CD4-positive, alpha-beta T cell (primary cell): ENCODE results near the gene ZNF562. TPM values are rescaled to one million over a fixed set of nuclear protein-coding genes. Genes with fewer than 3 reads are reported as not detected.

Experiments used
- ATAC-seq: fragments of 200-7000 bp; cut with Tn5 transposase; one replicate; pipeline ENCODE4 v1.10.0; 2022; ENCODE audit warnings: mild to moderate bottlenecking; ENCODE audit not compliant: poor library complexity
- CTCF ChIA-PET: fragments of 350-600 bp; sonication (Branson Sonifier 250); formaldehyde crosslinking; loops from one replicate; lab custom pipeline; 2021; ENCODE audit warnings: antibody characterized with exemption, inconsistent platforms; lab: Charles Lee
- POLR2A ChIA-PET: fragments of 350-600 bp; sonication (Branson Sonifier 250); formaldehyde crosslinking; loops from one replicate; lab custom pipeline; 2021; ENCODE audit warnings: antibody characterized with exemption, inconsistent platforms; lab: Charles Lee
- DNase-seq, 14 experiments: peaks; one replicate each; pipeline ENCODE4 v3.0.0-alpha.2; 2013 to 2020; ENCODE audit warnings: mixed read lengths in 2 of 14
- H3K27ac ChIP-seq, 2 donors: one replicate each; pipeline versions ENCODE4 v1.5.1 to v1.7.0; 2013; ENCODE audit warnings: low read length in 2 of 2, low read depth in 1 of 2, mild to moderate bottlenecking in 1 of 2
- H3K27me3 ChIP-seq, 2 experiments: 1 replicate in 1 of 2; 2 replicates in 1 of 2; pipeline versions ENCODE4 v1.6.1 to v1.7.0; 2013; ENCODE audit warnings: low read length in 2 of 2, control low read depth in 1 of 2, mild to moderate bottlenecking in 1 of 2, moderate library complexity in 1 of 2; ENCODE audit not compliant: insufficient read depth in 2 of 2, control insufficient read depth in 1 of 2
- H3K36me3 ChIP-seq: one replicate; pipeline ENCODE4 v1.6.1; 2013; ENCODE audit warnings: low read length, control low read depth; ENCODE audit not compliant: insufficient read depth
- H3K4me1 ChIP-seq: one replicate; pipeline ENCODE4 v1.6.1; 2013; ENCODE audit warnings: low read length, control low read depth; ENCODE audit not compliant: insufficient read depth
- H3K4me3 ChIP-seq: one replicate; pipeline ENCODE4 v1.5.1; 2013; ENCODE audit warnings: mild to moderate bottlenecking, low read length, moderate library complexity
- H3K9me3 ChIP-seq, 2 experiments: 1 replicate in 1 of 2; 2 replicates in 1 of 2; pipeline versions ENCODE4 v1.6.1 to v1.7.0; 2013; ENCODE audit warnings: low read length in 2 of 2, mild to moderate bottlenecking in 2 of 2, control low read depth in 1 of 2, moderate library complexity in 1 of 2; ENCODE audit not compliant: control insufficient read depth in 1 of 2, insufficient read depth in 1 of 2
- H3K27ac Mint-ChIP-seq: one replicate; pipeline ENCODE4 v1.8.0; 2020; ENCODE audit warnings: mixed read lengths
- H3K27me3 Mint-ChIP-seq: one replicate; pipeline ENCODE4 v1.8.0; 2021; ENCODE audit warnings: mixed read lengths
- H3K36me3 Mint-ChIP-seq: one replicate; pipeline ENCODE4 v1.8.0; 2021; ENCODE audit warnings: low read depth, mixed read lengths
- H3K4me1 Mint-ChIP-seq: one replicate; pipeline ENCODE4 v1.8.0; 2021; ENCODE audit warnings: low read depth, mixed read lengths
- H3K4me3 Mint-ChIP-seq: one replicate; pipeline ENCODE4 v1.8.0; 2020; ENCODE audit warnings: mild to moderate bottlenecking, mixed read lengths
- H3K9me3 Mint-ChIP-seq: one replicate; pipeline ENCODE4 v1.8.0; 2020; ENCODE audit warnings: mixed read lengths
- intact Hi-C, 2 experiments: fragments of 100-400 bp; cut with DNase I in 1 of 2; cut with micrococcal nuclease in 1 of 2; formaldehyde crosslinking; loops; one replicate each; pipeline versions ENCODE4 v1.15.1 to v1.9.0; 2023 to 2025; cut with DNase I, micrococcal nuclease
- total RNA-seq, 174 experiments: library from RNA in 2 of 174; stranded (reverse) in 2 of 174; gene quantifications; one replicate each; pipeline ENCODE4 v1.2.3 and lab custom pipeline; 2021 to 2026
- TF ChIP-seq, protein P1 (sequence below): fragments of 200-600 bp; IDR thresholded peaks from one replicate; pipeline ENCODE4 v1.8.0; 2022; ENCODE audit warnings: antibody characterized with exemption, mild to moderate bottlenecking

The ZNF562 gene
- total RNA-seq, 2 experiments from 2014 or later, result 12.8 to 13.3 TPM

DNA sequence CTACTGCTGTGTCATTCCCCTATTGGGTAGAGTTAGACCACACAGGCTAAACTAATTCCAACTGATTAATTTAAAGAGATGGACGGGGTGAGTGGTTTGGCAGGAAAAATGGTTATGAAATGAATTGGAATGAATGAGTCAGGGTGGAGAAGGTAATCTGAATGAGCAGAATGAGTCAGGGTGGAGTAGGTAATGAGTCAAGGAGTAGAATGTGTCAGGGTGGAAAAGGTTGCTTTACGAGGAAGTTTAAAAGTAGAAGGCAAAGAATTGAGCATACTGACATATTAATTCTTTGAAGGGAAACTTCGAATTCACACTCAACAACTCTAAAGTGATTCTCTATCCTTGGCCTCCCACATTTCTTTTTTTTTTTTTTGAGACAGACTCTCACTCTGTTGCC lies 77.9 kb downstream of the ZNF562 start:
- Histone ChIP-seq H3K36me3 (no peaks in the 10 kb centered on the region), H3K4me1 (no peaks in the 10 kb centered on the region), H3K27ac (no peak overlapping the region), H3K27me3 (no peaks in the 10 kb centered on the region), H3K4me3 (no peak overlapping the region), H3K9me3 (peaks cover 13 to 15% of the 10 kb centered on the region in 2 experiments)
- intact Hi-C loops, result no loop called here
- Mint-ChIP-seq H3K9me3 (peaks cover 6% of the 10 kb centered on the region), H3K36me3 (peaks cover 9% of the 10 kb centered on the region), H3K27ac (no peak overlapping the region), H3K4me1 (no peaks in the 10 kb centered on the region), H3K4me3 (no peak overlapping the region), H3K27me3 (peaks cover 25% of the 10 kb centered on the region)
- CTCF ChIA-PET, result interaction anchor here (0.8 kb wide), 1 partner anchor 15 kb away, joined by 3 read pairs; no protein-coding TSS in a partner anchor
- ATAC-seq (no peak), DNase-seq (no peak)
- TF ChIP-seq, protein P1, sequence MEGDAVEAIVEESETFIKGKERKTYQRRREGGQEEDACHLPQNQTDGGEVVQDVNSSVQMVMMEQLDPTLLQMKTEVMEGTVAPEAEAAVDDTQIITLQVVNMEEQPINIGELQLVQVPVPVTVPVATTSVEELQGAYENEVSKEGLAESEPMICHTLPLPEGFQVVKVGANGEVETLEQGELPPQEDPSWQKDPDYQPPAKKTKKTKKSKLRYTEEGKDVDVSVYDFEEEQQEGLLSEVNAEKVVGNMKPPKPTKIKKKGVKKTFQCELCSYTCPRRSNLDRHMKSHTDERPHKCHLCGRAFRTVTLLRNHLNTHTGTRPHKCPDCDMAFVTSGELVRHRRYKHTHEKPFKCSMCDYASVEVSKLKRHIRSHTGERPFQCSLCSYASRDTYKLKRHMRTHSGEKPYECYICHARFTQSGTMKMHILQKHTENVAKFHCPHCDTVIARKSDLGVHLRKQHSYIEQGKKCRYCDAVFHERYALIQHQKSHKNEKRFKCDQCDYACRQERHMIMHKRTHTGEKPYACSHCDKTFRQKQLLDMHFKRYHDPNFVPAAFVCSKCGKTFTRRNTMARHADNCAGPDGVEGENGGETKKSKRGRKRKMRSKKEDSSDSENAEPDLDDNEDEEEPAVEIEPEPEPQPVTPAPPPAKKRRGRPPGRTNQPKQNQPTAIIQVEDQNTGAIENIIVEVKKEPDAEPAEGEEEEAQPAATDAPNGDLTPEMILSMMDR, result no peak
- POLR2A ChIA-PET, result no interaction called here

Other genes starting within 250 kb of the ZNF562 start
- 10 to 100 TPM; 45.5 to 46.2 TPM for gene ZNF266, start 239.5 kb downstream of the ZNF562 start, total RNA-seq
- gene ZNF560, start 176.5 kb downstream of the ZNF562 start, total RNA-seq, result not detected
- 10 to 100 TPM; 14.9 to 15.3 TPM for gene ZNF426, start 136.5 kb downstream of the ZNF562 start, total RNA-seq
- 10 to 100 TPM; 42.0 to 42.1 TPM for gene ZNF121, start 90.6 kb downstream of the ZNF562 start, total RNA-seq
- 10 to 100 TPM; 45.1 to 46.2 TPM for gene ZNF561, start 53.9 kb downstream of the ZNF562 start, total RNA-seq
- 1 to 10 TPM; 7.9 to 8.5 TPM for gene ZNF846, start 93.6 kb upstream of the ZNF562 start, total RNA-seq
- 10 to 100 TPM; 33.4 to 38.4 TPM for gene FBXL12, start 144.0 kb upstream of the ZNF562 start, total RNA-seq
- gene UBL5, start 152.8 kb upstream of the ZNF562 start, total RNA-seq, result 100 to 1,000 TPM; 163 to 165 TPM
- gene PIN1, start 160.2 kb upstream of the ZNF562 start, total RNA-seq, result 10 to 100 TPM; 33.2 to 35.3 TPM